Mucosa of rectum (tissue), 2 donors: ENCODE results near the gene FOXG1.
A peak's percentile ranks its signal among the peaks of the same experiment; 100 is the strongest.

ENCODE experiments used
- H3K27ac ChIP-seq, 2 donors: one replicate each; pipeline ENCODE4 v1.7.0; 2013; ENCODE audit warnings: inconsistent platforms in 2 of 2, low read depth in 2 of 2, low read length in 2 of 2
- H3K27me3 ChIP-seq, 2 donors: one replicate each; pipeline ENCODE4 v1.7.0; 2013; ENCODE audit warnings: low read length in 2 of 2; ENCODE audit not compliant: control insufficient read depth in 2 of 2, insufficient read depth in 2 of 2
- H3K36me3 ChIP-seq, 2 donors: one replicate each; pipeline ENCODE4 v1.7.0; 2013; ENCODE audit warnings: low read length in 2 of 2; ENCODE audit not compliant: control insufficient read depth in 2 of 2, insufficient read depth in 2 of 2
- H3K4me1 ChIP-seq, 2 donors: one replicate each; pipeline ENCODE4 v1.7.0; 2013; ENCODE audit warnings: low read length in 2 of 2, mild to moderate bottlenecking in 1 of 2; ENCODE audit not compliant: control insufficient read depth in 2 of 2, insufficient read depth in 2 of 2
- H3K4me3 ChIP-seq, 2 donors: one replicate each; pipeline ENCODE4 v1.7.0; 2013; ENCODE audit warnings: low read length in 2 of 2
- H3K9ac ChIP-seq, 2 donors: one replicate each; pipeline ENCODE4 v1.7.0; 2013; ENCODE audit warnings: low read length in 2 of 2, low read depth in 1 of 2, mild to moderate bottlenecking in 1 of 2
- H3K9me3 ChIP-seq, 2 donors: one replicate each; pipeline ENCODE4 v1.7.0; 2013; ENCODE audit warnings: low read length in 2 of 2; ENCODE audit not compliant: control insufficient read depth in 2 of 2
- donor health status: healthy.
- donor health status: Normal muscosa, but diverticular disease.

Gene FOXG1

GRCh38 chr14:28762303-28762954 is 4.2 kb upstream of the FOXG1 start:
- H3K27ac ChIP-seq = no peak overlapping the region
- peaks cover 48 to 67% of the 10 kb centered on the region in 2 donors for H3K27me3 ChIP-seq
- H3K4me1 ChIP-seq = peaks cover 0 to 2% of the 10 kb centered on the region in 2 donors
- peaks cover 0 to 2% of the 10 kb centered on the region in 2 donors for H3K9me3 ChIP-seq
- H3K36me3 ChIP-seq = no peaks in the 10 kb centered on the region
- no peak overlapping the region for H3K4me3 ChIP-seq
- H3K9ac ChIP-seq = no peak overlapping the region

GRCh38 chr14:28762955-28763326 is 3.6 kb upstream of the FOXG1 start:
- H3K27ac ChIP-seq = no peak overlapping the region
- H3K4me1 ChIP-seq = peaks cover 0 to 2% of the 10 kb centered on the region in 2 donors
- H3K36me3 ChIP-seq = no peaks in the 10 kb centered on the region

GRCh38 chr14:28763751-28764256 is 2.8 kb upstream of the FOXG1 start:
- no peak overlapping the region for H3K4me3 ChIP-seq
- H3K27me3 ChIP-seq = peaks cover 41 to 62% of the 10 kb centered on the region in 2 donors
- H3K27ac ChIP-seq = no peak overlapping the region
- peaks cover 0 to 4% of the 10 kb centered on the region in 2 donors for H3K9me3 ChIP-seq
- H3K36me3 ChIP-seq = no peaks in the 10 kb centered on the region
- H3K9ac ChIP-seq = no peak overlapping the region
- peaks cover 0 to 2% of the 10 kb centered on the region in 2 donors for H3K4me1 ChIP-seq

More at GRCh38 chr14:28762955-28763326, 3.6 kb upstream of the FOXG1 start:
- no peak overlapping the region for H3K9ac ChIP-seq
- peaks cover 44 to 66% of the 10 kb centered on the region in 2 donors for H3K27me3 ChIP-seq
- H3K9me3 ChIP-seq = peaks cover 0 to 2% of the 10 kb centered on the region in 2 donors
- no peak overlapping the region for H3K4me3 ChIP-seq

- peaks cover 41 to 56% of the 10 kb centered on the region in 2 donors for H3K27me3 ChIP-seq
- H3K4me1 ChIP-seq = peaks cover 0 to 2% of the 10 kb centered on the region in 2 donors
- H3K9me3 ChIP-seq = peaks cover 0 to 4% of the 10 kb centered on the region in 2 donors
- no peak overlapping the region for H3K27ac ChIP-seq
- H3K36me3 ChIP-seq = no peaks in the 10 kb centered on the region
- H3K4me3 ChIP-seq = no peak overlapping the region
- H3K9ac ChIP-seq = no peak overlapping the region
These were observed 2.1 kb upstream of the FOXG1 start for GRCh38 chr14:28764257-28765160.

- Histone ChIP-seq H3K4me1 (peaks cover 0 to 2% of the 10 kb centered on the region in 2 donors), H3K27me3 (peaks cover 34 to 51% of the 10 kb centered on the region in 2 donors), H3K9ac (no peak overlapping the region), H3K27ac (no peak overlapping the region), H3K36me3 (no peaks in the 10 kb centered on the region), H3K9me3 (peaks cover 0 to 4% of the 10 kb centered on the region in 2 donors), H3K4me3 (peak overlapping the region in 1 of 2 donors; percentile 1)
These were observed 1.3 kb upstream of the FOXG1 start for GRCh38 chr14:28765169-28765830.

GRCh38 chr14:28765831-28766468 is 637 bp upstream of the FOXG1 start:
- Histone ChIP-seq H3K27ac (no peak overlapping the region), H3K9ac (no peak overlapping the region), H3K27me3 (peaks cover 35 to 46% of the 10 kb centered on the region in 2 donors)

GRCh38 chr14:28767030-28767852 is 654 bp downstream of the FOXG1 start:
- H3K27me3 ChIP-seq = peaks cover 30 to 36% of the 10 kb centered on the region in 2 donors

More at GRCh38 chr14:28765831-28766468, 637 bp upstream of the FOXG1 start:
- peaks cover 0 to 4% of the 10 kb centered on the region in 2 donors for H3K9me3 ChIP-seq
- peaks cover 0 to 2% of the 10 kb centered on the region in 2 donors for H3K4me1 ChIP-seq
- H3K36me3 ChIP-seq = no peaks in the 10 kb centered on the region
- H3K4me3 ChIP-seq = peak overlapping the region; percentile 17 to 30

GRCh38 chr14:28767853-28768741 is 1.5 kb downstream of the FOXG1 start:
- no peak overlapping the region for H3K27ac ChIP-seq
- no peaks in the 10 kb centered on the region for H3K36me3 ChIP-seq
- no peak overlapping the region for H3K9ac ChIP-seq
- peaks cover 0 to 2% of the 10 kb centered on the region in 2 donors for H3K4me1 ChIP-seq
- no peak overlapping the region for H3K4me3 ChIP-seq
- peaks cover 29 to 31% of the 10 kb centered on the region in 2 donors for H3K27me3 ChIP-seq
- peaks cover 0 to 2% of the 10 kb centered on the region in 2 donors for H3K9me3 ChIP-seq

More at GRCh38 chr14:28767030-28767852, 654 bp downstream of the FOXG1 start:
- Histone ChIP-seq H3K4me1 (peaks cover 0 to 2% of the 10 kb centered on the region in 2 donors), H3K36me3 (no peaks in the 10 kb centered on the region), H3K4me3 (no peak overlapping the region), H3K9me3 (peaks cover 0 to 2% of the 10 kb centered on the region in 2 donors), H3K27ac (no peak overlapping the region), H3K9ac (no peak overlapping the region)
